NCI-H524 treated with DMSO at 0.1 percent for 48 hours (cell line): ENCODE measurements around the gene PPARD.
"Not testable (repeated sequence)": the region's sequence is repeated elsewhere in the genome, so short reads cannot be mapped to it uniquely, and the experiment has no call there.

ENCODE experiments used
- DNase-seq: peaks from one replicate; lab custom pipeline; 2025; lab: John Stamatoyannopoulos, UW

Gene PPARD

DNA sequence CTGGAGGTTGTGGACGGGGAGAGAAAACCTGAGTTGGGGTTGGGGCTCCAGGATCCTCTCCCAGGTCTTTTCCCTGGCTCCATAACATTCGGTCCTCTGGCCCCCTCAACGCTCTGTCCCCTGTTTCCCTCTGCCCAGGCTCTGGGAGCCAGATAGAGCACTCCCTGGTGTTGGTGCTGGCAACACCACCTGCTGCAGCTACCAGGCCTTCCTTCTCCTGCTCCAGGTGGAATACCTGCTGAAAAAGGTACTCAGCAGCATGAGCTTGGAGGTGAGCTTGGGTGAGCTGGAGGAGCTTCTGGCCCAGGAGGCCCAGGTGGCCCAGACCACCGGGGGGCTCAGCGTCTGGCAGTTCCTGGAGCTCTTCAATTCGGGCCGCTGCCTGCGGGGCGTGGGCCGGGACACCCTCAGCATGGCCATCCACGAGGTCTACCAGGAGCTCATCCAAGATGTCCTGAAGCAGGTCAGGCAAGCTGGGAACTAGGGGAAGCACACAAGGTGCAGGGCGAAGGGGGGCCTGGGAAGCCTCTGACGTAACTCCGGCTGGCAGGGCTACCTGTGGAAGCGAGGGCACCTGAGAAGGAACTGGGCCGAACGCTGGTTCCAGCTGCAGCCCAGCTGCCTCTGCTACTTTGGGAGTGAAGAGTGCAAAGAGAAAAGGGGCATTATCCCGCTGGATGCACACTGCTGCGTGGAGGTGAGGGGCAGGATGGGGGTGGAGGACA lies 30.1 kb upstream of the PPARD start:
- no peak for DNase-seq

DNA sequence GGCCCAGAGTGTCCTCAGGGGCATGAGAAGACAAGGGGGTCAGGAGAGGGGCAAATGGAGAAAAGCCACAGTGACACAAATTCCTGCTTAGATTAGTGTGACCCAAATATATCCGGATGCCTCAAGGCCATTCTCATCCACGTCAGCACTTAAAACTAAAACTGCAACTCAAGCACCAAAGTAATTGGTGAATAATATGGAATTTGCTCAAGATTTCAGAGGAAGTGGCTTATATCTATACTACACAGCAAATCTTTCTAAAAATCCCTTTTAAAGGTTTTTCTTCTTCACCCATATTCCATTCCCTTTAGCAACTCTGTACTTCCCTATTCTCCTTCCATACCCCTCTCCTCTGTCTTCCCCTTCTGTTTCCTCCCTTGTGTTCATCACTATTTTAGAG lies 29.6 kb upstream of the PPARD start:
- no peak for DNase-seq

DNA sequence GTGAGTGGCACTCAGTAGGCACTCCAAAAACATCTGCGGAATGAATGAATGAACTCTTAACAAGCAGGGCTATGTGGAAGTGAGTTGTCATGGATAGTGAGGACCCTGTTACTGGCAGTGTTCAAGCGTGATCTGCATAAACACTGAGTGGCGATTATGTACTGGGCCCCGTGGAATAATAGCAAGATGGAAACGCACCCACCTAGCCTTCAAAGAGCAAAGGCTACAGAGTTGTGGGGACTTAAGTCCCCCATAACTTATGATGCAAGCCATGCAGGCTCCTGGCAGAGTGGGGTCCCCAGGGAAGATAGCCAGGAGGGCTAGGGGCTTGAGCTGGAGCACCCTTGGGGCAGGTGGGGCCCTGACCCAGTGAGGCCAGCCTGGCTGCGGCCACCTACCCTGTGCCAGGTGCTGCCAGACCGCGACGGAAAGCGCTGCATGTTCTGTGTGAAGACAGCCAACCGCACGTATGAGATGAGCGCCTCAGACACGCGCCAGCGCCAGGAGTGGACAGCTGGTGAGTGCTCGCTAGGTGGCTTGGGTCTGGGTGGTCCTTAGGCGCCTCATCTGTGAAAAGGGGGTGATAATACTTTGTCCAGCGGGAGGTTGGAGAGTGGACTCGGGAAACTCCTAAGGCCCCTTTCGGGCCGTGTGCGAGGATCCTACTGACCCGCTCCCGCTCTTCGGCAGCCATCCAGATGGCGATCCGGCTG lies 24.7 kb upstream of the PPARD start:
- DNase-seq: no peak

DNA sequence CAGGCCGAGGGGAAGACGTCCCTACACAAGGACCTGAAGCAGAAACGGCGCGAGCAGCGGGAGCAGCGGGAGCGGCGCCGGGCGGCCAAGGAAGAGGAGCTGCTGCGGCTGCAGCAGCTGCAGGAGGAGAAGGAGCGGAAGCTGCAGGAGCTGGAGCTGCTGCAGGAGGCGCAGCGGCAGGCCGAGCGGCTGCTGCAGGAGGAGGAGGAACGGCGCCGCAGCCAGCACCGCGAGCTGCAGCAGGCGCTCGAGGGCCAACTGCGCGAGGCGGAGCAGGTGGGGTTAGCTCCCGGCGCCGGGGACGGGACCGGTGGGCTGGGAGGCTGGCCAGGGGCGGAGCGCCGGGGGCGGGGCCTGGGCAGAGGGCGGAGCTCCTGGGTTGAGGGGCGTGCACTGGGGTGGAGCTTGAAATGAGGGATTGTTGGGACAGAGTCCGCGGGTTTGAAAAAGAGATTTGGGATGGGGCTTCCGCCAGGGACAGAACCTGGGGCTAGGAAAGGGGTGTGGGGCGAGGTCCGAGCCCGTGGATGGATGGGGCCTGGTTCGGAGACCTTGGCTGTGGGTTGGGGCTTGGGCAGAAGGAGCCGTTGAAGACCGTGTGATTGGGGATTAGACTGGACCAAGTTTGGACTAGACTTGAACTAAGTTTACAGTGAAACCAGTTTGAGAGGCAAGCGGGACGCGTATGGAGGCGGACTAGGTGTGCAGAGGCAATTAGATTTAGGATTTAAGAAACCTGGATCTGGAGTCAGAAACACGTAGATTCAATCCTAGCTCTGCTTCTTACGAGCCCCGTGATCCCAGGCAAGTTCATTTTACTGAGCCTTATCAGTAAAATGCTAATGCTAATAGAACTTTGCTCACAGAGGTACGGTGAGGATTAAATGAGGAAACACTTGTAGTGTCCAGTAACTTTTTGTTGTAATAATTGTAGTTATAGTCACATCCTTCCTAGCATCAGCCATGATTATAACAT lies 23.9 kb upstream of the PPARD start:
- DNase-seq: peak; percentile 27

DNA sequence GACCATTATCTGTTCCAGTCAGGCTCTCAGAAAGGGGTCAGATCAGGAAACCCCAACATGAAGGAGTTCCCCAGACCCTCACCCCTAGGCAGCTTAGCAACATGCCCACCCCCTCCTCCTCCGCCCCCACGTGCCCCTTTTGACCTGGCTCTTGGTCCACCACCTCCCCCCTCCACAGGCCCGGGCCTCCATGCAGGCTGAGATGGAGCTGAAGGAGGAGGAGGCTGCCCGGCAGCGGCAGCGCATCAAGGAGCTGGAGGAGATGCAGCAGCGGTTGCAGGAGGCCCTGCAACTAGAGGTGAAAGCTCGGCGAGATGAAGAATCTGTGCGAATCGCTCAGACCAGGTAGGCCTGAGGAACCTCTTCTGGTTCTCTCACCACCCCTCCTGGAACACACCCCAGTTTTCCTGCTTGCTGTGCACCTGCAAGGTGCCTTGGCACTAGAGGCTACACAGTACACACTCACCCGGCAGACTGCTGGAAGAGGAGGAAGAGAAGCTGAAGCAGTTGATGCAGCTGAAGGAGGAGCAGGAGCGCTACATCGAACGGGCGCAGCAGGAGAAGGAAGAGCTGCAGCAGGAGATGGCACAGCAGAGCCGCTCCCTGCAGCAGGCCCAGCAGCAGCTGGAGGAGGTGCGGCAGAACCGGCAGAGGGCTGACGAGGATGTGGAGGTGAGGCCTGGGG lies 22.9 kb upstream of the PPARD start:
- DNase-seq: no peak

DNA sequence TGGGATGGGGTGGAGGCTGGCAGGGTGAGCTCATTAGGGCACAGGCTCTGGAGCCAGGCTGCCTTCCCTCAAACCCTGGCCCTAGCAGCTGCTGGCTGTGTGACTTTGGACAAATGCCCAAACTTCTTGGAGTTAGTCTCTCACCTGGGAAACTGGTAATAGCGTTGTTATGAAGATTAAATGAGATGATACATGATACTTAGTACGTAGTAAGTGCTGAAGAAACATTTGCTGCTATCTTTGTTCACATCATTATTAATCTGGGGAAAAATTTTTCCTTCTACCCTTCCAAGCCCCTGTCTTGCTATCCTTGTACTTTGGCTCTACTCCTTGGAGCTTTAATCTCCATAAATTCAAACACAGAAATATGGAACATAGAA lies 22.3 kb upstream of the PPARD start:
- no peak for DNase-seq

DNA sequence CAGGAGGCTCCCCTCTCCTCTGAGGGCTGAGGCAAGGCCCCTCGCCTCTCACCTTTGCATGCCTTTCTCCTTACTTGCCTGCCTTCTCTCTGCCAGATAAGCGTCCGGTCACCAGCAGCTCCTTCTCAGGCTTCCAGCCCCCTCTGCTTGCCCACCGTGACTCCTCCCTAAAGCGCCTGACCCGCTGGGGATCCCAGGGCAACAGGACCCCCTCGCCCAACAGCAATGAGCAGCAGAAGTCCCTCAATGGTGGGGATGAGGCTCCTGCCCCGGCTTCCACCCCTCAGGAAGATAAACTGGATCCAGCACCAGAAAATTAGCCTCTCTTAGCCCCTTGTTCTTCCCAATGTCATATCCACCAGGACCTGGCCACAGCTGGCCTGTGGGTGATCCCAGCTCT lies 21.3 kb upstream of the PPARD start:
- DNase-seq: no peak

DNA sequence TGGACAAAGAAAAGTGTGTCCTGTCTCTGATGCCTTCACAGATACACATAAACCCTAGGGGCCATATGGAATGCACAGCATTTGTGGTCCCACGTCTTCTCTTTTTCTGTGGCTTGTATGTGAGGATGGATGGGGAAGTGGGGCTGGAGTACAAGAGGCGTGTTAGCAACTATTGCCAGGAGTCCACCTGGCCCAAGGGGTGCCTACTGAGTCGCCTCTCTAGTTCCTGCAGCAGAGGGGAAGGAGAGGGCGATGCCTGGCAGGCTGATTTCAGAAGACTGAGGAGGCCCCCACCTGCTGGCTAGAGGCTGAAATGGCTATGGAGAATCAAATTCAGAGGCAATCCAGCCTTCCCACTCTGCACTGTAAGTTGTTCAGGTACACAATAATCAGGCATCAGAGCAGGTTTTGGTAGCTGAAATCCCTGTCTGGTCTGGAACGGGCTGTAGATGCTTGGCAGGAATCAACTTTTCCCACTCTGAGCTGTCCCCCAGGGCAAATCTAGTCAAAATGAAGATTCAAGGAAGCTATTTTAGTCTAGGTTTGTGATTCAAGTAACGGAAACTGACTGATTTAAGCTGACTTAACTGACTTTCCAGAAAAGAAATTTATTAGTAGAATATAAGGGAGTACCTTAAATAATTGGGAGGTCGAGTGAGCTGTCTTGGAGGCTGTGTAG lies 14.9 kb upstream of the PPARD start:
- no peak for DNase-seq

DNA sequence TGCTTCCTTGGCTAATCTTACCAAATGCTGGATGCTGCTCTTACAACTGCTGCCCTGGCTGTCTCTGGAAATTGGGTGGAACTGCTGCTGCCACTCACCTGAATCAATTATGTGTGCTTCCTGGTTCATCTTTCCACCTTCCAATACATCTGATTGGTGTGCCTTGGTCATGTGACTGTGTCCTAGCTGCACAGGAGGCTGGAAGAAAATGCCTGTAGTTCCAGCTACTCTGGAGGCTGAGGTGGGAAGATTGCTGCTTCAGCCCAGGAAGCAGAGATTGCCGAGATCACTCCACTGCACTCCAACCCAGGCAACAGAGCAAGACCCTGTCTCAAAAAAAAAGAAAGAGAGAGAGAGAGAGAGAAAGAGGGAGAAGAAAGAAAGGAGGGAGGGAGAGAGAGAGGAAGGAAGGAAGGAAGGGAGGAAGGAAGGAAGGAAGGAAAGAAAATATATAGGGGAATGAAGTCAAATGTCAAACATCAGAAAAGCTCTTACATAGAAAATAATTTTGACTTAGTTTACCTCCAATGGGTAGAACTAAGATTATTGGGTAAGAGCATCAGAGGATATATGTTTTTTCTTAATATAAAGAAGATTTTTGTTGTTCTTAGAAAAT lies 14.1 kb upstream of the PPARD start:
- DNase-seq: no peak

DNA sequence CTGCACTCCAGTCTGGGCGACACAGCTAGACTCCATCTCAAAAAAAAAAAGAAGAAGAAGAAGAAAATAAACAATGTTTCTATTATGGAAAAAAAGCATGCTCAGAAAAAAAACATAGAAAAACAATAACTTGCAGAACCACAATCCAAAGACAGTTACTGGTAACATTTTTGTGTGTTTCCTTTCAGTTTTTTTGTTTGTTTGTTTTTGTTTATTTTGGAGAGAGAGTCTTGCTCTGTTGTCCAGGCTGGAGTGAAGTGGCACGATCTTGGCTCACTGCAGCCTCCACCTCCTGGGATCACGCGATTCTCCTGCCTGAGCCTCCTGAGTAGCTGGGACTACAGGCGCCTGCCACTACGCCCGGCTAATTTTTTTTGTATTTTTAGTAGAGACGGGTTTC lies 13.4 kb upstream of the PPARD start:
- DNase-seq: not testable (repeated sequence)

DNA sequence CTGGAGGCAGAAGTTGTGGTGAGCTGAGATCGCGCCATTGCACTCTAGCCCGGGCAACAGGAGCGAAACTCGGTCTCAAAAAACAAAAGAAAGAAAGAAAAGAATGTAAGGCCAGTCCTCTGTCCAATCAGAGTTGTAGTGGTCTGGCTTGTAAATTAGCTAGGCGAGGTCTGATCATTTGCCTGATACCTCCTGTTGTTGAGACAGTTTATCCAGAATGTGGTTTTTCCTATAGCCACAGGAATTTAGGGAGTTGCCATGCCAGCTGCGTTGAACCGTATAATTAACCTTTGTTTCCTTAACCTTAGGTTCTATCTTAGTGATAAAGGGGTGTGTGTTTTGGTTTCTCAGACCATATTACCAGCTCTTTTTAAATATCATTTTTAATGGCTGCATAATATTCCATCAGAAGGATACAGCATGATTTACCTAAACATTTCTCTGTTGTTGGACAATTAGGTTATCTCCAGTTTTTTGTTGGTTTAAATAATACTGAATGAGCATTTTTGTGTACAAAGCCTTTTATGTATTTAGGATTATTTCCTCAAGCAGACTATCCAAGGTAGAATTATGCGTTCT lies 11.7 kb upstream of the PPARD start:
- no peak for DNase-seq

DNA sequence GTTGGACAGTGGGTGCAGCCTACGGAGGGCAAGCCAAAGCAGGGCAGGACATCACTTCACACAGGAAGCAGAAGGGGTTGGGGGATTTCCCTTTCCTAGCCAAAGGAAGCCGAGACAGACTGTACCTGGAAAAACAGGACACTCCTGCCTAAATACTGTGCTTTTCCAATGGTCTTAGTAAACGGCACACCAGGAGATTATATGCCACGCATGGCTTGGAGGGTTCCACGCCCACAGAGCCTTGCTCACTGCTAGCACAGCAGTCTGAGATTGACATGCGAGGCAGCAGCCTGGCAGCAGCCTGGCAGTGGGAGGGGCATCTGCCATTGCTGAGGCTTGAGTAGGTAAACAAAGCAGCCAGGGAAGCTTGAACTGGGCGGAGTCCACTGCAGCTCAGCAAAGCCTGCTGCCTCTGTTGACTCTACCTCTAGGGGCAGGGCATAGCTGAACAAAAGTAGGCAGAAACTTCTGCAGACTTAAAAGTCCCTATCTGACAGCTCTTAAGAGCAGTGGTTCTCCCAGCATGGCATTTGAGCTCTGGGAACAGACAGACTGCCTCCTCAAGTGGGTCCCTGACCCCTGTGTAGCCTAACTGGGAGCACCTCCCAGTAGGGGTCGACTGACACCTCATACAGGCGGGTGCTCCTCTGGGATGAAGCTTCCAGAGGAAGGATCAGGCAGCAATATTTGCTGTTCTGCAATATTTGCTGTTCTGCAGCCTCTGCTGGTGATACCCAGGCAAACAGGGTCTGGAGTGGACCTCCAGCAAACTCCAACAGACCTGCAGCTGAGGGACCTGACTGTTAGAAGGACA lies 10.1 kb upstream of the PPARD start:
- not testable (repeated sequence) for DNase-seq

DNA sequence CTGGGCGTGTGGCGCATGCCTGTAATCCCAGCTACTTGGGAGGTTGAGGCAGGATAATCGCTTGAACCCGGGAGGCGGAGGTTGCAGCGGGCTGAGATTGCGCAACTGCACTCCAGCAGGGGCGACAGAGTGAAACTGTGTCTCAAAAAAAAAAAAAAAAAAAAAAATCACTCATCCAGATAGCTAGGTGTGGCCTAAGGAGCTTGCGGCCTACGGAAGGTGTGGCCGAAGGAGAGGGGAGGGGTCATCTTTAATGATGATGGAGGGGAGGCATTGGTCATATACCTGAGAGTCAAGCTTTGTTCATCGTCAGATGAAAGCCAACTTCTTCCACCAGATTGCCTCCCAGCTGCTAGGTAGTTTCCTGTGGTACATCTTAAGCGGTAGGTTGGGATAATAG lies 801 bp upstream of the PPARD start:
- DNase-seq: no peak

DNA sequence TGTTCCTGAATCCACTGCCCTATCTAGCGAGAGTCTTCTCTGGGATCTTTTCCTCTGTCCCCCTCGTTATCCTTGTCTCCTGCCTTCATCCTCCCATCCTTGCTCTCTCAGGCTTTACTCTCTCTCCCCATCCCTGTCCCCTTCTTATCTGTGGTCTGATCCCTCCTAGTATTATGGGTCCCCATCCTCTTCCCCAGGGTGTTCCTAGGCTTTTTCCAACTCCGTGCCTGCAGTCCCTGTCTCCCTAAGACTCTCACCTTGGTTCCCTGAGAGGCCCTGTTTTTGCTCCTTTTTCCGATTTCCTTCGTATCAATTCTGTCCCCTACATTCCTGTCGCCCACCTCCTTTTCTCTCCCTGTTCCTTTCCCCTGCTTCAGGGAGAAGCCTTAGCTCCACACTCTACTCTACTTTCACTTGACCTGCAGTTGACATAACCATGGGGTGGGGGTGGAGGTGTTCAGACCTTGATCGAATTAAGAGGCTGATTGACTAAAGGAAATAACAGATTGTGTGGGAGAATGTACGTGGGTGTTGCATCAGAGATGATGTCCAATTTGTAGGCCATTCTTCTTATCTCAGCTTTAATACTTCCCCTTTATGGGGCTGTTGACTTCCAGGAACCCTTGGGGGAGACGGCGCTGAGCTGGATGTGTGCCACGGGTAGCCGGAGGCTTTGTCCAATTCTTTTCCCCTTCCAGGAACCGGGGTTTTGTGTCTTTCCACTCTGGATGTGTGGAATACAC lies 905 bp downstream of the PPARD start:
- no peak for DNase-seq

DNA sequence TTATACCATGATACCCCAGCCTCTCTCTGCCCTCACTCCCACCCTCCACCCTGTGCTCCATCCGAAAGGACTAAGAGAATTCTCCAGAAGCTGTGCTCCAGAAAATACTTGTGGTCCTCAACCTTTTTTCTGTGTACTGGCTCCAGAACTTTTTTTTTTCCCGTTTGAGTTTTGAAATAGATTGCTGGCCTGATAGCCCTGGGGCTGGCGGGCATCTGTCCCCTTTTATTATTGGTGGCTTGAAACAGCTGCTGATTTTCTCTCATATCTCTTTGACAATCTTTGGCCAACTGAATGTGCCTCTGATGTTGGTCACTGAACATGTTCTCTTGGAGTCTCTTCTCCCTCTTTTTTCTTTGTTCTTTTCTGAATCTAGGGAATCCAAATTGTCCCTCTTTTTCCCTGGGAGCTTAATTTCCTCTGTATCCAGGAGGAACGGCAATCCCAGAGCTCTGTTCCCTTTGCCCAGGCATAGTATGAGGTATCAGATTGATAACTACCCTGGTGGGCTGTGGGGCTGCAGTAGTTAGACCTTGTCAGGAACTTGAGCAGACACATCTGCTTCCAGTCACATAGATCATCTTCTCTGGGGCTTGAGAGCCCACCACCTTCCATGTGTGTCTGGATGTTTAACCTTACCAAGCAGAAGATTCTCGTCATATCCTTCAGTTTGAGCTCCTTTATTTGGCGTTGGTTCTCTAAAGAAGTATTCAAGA lies 1.6 kb downstream of the PPARD start:
- no peak for DNase-seq

DNA sequence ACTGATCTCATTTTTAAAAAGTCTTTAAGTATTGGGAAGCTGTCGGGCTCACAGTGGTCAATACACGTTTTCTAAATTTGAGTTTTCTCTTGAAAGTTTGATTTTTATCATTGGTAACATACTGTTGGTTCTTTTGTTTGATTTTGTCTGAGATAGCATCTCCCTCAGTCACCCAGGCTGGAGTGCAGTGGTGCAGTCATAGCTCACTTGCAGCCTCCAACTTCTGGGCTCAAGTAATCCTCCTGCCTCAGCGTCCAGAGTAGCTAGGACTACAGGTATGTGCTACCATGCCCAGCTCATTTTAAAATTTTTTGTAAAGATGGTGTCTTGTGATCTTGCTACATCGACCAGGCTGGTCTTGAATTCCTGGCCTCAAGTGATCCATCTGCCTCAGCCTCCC lies 9.1 kb downstream of the PPARD start:
- DNase-seq: no peak

DNA sequence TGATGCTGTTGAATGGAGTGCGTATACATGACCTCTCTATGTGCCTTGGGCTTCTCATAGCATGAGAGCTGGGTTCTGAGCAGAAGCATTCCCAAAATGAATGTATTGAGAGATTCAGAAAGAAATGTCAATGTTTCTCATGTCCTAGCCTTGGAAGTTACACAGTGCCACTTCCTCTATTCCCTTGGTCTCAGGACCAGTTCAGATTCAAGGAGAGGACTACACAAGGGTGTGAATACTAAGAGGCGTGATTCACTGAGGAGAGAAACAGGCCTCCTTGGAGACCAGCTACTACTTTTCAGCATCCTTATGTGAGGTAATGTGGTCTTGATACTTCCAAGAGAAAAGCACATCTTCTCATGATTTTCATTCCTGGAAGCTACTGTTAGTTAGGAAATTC lies 10.4 kb downstream of the PPARD start:
- DNase-seq: no peak

DNA sequence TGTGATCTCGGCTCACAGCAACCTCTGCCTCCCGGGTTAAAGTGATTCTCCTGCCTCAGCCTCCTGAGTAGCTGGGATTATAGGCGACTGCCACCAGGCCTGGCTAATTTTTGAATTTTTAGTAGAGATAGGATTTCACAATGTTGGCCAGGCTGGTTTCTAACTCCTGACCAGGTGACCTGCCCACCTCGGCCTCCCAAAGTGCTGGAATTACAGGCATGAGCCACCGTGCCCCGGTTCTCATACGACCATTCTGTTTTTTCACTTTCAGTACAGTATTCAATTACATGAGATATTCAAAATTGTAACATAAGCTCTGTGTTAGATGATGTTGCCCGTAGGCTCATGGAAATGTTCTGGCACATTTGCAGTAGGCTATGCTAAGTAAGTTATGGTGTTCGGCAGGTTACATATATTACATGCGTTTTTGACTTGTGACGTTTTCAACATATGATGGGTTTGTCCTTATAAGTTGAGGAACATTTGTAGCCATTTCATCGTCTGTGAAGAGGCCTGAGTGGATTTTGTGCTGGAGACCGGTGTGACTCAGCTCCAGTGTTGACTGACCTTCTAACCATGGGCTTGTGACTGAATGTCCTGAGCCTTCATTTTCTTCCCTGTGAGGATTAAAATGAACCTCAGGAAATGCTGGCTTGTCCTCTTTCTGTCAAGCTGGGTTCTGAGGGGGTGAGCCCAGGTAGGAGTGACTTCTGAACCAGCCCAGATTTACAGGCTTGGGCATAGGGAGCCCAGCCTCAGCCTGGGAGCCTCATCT lies 12.2 kb downstream of the PPARD start:
- DNase-seq: no peak
